ENCODE results near the gene SERPINI1. TPM values are rescaled to one million over a fixed set of nuclear protein-coding genes. Genes with fewer than 3 reads are reported as not detected.
"Not testable (repeated sequence)": the region's sequence is repeated elsewhere in the genome, so short reads cannot be mapped to it uniquely, and the experiment has no call there.

SERPINI1 gene
- total RNA-seq, 4 donors from 2014 or later, result 3.1 to 4.0 (median 3.5) TPM

DNA sequence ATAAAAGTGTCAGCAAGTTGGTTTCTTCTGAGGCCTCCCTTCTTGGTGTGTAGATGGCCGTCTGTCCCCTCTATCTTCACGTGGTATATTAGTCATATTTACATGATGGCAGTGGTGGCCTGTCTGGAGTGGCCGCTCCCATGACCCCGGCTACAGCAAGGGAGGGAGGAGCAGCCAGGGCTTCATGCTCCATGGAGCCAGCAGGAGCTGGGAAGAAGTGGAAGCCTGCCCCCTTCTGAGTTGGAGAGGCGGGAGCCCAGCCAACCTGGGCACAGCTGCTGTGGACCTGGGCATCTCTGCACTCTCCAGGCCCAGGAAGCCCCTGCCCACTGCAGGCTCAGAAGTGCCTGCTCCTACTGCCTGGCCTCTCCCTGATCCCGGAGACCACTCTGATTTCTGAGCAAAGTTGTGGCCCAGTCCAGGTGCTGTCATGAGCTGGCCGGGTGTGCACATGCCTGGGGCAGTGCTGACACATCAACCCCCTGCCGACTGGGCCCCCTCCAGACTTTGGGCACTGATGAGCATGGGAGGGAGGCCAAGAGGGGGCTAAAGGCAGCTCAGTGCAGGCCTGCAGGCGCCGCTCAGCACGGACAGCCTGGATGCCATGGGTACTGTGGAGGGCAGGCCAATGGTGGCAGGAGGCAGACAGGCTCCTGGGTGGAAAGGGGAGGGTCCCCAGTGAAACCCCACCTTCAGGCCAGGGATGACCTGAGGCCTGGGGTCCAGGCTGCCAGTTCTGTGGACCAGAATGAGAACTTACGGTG is 84.8 kb downstream of the SERPINI1 start:
- no peak for TF ChIP-seq POLR2A (IDR thresholded peaks at IDR 0.05)
- TF ChIP-seq, protein P1, sequence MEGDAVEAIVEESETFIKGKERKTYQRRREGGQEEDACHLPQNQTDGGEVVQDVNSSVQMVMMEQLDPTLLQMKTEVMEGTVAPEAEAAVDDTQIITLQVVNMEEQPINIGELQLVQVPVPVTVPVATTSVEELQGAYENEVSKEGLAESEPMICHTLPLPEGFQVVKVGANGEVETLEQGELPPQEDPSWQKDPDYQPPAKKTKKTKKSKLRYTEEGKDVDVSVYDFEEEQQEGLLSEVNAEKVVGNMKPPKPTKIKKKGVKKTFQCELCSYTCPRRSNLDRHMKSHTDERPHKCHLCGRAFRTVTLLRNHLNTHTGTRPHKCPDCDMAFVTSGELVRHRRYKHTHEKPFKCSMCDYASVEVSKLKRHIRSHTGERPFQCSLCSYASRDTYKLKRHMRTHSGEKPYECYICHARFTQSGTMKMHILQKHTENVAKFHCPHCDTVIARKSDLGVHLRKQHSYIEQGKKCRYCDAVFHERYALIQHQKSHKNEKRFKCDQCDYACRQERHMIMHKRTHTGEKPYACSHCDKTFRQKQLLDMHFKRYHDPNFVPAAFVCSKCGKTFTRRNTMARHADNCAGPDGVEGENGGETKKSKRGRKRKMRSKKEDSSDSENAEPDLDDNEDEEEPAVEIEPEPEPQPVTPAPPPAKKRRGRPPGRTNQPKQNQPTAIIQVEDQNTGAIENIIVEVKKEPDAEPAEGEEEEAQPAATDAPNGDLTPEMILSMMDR (IDR thresholded peaks at IDR 0.05), result no peak
- Histone ChIP-seq H3K4me1 (peaks cover 0 to 2% of the 10 kb centered on the region in 2 donors), H3K27ac (no peak overlapping the region), H3K27me3 (no peaks in the 10 kb centered on the region), H3K36me3 (no peaks in the 10 kb centered on the region), H3K4me3 (replicated peaks in 1 of 3) (no peak overlapping the region), H3K9me3 (no peaks in the 10 kb centered on the region)
- 71% methylated on average over 5 to 11 of the region's 12 CpGs for WGBS, 2 donors
- peak; percentile 13 to 37 for DNase-seq
- intact Hi-C loops (cut with DNase I), result no loop called here

DNA sequence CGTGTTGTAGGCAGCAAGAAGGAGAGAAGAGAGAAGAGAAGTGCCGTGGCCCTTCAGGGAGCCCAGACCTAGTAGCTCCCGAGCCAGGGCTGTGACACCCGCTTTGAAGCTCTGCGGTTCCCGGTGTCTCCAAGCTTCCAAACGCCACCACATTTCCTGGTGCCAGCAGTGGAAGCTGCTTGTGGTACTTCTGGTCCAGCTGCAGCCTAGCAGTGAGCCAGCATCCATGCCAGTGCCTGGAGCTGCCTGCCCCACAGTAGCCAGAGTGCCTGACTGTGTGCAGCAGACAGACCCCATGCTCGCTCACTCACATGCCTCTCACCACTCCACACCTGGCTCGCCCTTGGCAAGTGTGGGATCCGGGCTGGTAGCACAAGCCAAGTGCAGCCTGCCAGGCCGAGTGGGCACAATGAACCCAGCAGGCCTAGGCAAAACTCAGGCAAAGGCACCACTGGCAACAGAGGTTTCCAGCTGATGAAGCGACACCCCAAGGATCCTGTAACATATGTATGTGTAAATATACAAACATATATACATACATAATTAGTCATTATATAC is 85.8 kb downstream of the SERPINI1 start:
- Histone ChIP-seq H3K9me3 (no peaks in the 10 kb centered on the region), H3K4me3 (replicated peaks in 1 of 3) (no peak overlapping the region), H3K27ac (no peak overlapping the region), H3K4me1 (no peaks in the 10 kb centered on the region), H3K36me3 (no peaks in the 10 kb centered on the region), H3K27me3 (no peaks in the 10 kb centered on the region)
- TF ChIP-seq, protein P1 (IDR thresholded peaks at IDR 0.05), result no peak
- no peak for TF ChIP-seq POLR2A (IDR thresholded peaks at IDR 0.05)
- intact Hi-C loops (cut with DNase I), result no loop called here
- WGBS, 2 donors, result 95 to 99% methylated on average over 9 to 12 of the region's 12 CpGs
- DNase-seq, result no peak

DNA sequence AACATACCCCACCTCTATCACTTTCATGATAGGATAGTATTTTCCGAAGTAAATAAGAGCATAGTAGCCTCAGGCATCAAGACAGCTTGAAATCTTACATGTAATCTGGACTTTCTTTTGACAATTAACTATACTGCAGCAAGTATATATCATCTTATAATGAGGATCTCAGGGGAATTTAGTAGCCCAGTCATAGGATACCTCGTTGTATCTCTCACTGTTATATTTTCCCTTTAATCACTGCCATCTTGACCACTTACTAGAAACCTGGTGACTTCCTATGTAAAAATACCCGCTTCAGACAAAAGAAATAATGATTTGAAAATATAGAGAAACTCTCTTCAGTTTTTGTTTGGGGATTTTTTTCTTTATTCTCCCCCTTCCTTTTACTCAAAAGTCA is 88.2 kb downstream of the SERPINI1 start:
- DNase-seq, result no peak

DNA sequence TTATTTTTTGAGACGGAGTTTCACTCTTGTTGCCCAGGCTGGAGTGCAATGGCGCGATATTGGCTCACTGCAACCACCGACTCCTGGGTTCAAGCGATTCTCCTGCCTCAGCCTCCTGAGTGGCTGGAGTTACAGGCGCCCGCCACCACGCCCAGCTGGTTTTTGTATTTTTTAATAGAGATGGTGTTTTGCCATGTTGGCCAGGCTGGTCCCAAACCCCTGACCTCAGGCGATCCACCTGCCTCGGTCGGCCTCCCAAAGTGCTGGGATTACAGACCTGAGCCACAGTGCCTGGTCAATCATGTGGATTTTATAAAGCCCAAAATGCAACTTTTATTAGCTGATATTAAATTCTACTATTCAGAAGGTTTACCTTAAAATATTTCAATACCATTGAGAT is 92.1 kb downstream of the SERPINI1 start:
- 96 to 98% methylated on average over 11 of the region's 11 CpGs for WGBS, 2 donors
- H3K36me3 ChIP-seq; DNase-seq; H3K9me3 ChIP-seq; H3K4me3 ChIP-seq (replicated peaks in 1 of 3); H3K27ac ChIP-seq; intact Hi-C loops (cut with DNase I); H3K4me1 ChIP-seq; H3K27me3 ChIP-seq: not testable (repeated sequence)

More for the DNA sequence above, 88.2 kb downstream of the SERPINI1 start:
- Histone ChIP-seq H3K36me3 (no peaks in the 10 kb centered on the region), H3K9me3 (no peaks in the 10 kb centered on the region), H3K4me1 (no peaks in the 10 kb centered on the region), H3K27me3 (no peaks in the 10 kb centered on the region), H3K27ac (no peak overlapping the region), H3K4me3 (replicated peaks in 1 of 3) (no peak overlapping the region)
- intact Hi-C loops (cut with DNase I), result no loop called here
- TF ChIP-seq, protein P1 (IDR thresholded peaks at IDR 0.05), result no peak
- TF ChIP-seq POLR2A (IDR thresholded peaks at IDR 0.05), result no peak
- 86 to 89% methylated on average over 3 of the region's 3 CpGs for WGBS, 2 donors

DNA sequence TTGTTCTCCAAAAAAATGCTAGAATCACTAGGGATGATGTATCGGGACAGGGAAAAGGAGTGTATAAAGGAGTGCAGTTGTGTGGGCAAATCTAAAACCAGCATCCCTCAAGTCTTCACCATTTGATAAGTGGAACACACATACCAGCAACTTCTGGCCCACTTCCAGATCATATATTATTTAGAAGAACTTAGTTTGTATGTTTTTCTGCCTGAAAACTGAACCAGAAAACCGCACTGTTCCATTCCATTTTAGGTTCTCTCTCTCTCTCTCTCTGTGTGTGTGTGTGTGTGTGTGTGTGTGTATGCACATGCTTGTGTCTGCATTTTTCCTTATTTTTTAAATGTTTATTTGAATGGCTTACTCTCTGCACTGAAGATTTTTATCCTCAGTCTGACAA is 93.5 kb downstream of the SERPINI1 start:
- no peaks in the 10 kb centered on the region for H3K4me1 ChIP-seq
- intact Hi-C loops (cut with DNase I), result no loop called here
- no peaks in the 10 kb centered on the region for H3K36me3 ChIP-seq
- TF ChIP-seq POLR2A (IDR thresholded peaks at IDR 0.05), result no peak
- TF ChIP-seq, protein P1 (IDR thresholded peaks at IDR 0.05), result no peak
- H3K27ac ChIP-seq, result no peak overlapping the region
- no peak for DNase-seq
- no peak overlapping the region for H3K4me3 ChIP-seq (replicated peaks in 1 of 3)
- WGBS, 2 donors, result 79 to 86% methylated on average over 2 of the region's 2 CpGs
- no peaks in the 10 kb centered on the region for H3K27me3 ChIP-seq
- no peaks in the 10 kb centered on the region for H3K9me3 ChIP-seq
